ENCODE measurements around the gene ARNT2.
A peak's percentile ranks its signal among the peaks of the same experiment; 100 is the strongest.

The ARNT2 gene

GRCh38 chr15:80442728-80443403 is 38.7 kb downstream of the ARNT2 start:
- no peak for DNase-seq

- DNase-seq = no peak
Observed at GRCh38 chr15:80444680-80445251, 40.6 kb downstream of the ARNT2 start.

- DNase-seq = no peak
Observed at GRCh38 chr15:80445300-80446041, 41.3 kb downstream of the ARNT2 start.

- no peak for DNase-seq
Observed at GRCh38 chr15:80447077-80447476, 42.9 kb downstream of the ARNT2 start.

- no peak for DNase-seq
Observed at GRCh38 chr15:80449825-80450224, 45.6 kb downstream of the ARNT2 start.

GRCh38 chr15:80450811-80451321 is 46.7 kb downstream of the ARNT2 start:
- DNase-seq = no peak

- DNase-seq = no peak
Observed at GRCh38 chr15:80452166-80452565, 48.0 kb downstream of the ARNT2 start.

- DNase-seq = no peak
Observed at GRCh38 chr15:80455051-80455648, 51.0 kb downstream of the ARNT2 start.

- DNase-seq = peak in 4 of 5 donors; percentile 23 to 60 (median 32)
Observed at GRCh38 chr15:80455668-80456442, 51.7 kb downstream of the ARNT2 start.

- no peak for DNase-seq
Observed at GRCh38 chr15:80456517-80457492, 52.6 kb downstream of the ARNT2 start.

GRCh38 chr15:80457896-80458295 is 53.7 kb downstream of the ARNT2 start:
- DNase-seq = no peak

GRCh38 chr15:80458580-80458979 is 54.4 kb downstream of the ARNT2 start:
- DNase-seq = no peak

GRCh38 chr15:80459380-80459779 is 55.2 kb downstream of the ARNT2 start:
- no peak for DNase-seq

- no peak for DNase-seq
Observed at GRCh38 chr15:80459818-80460217, 55.6 kb downstream of the ARNT2 start.

- no peak for DNase-seq
Observed at GRCh38 chr15:80461356-80462095, 57.3 kb downstream of the ARNT2 start.

GRCh38 chr15:80462111-80462510 is 57.9 kb downstream of the ARNT2 start:
- no peak for DNase-seq

GRCh38 chr15:80462836-80463512 is 58.8 kb downstream of the ARNT2 start:
- DNase-seq = no peak

GRCh38 chr15:80464951-80465625 is 60.9 kb downstream of the ARNT2 start:
- no peak for DNase-seq

- no peak for DNase-seq
Observed at GRCh38 chr15:80465626-80466005, 61.4 kb downstream of the ARNT2 start.

Measured in T-helper 1 cell (primary cell).